ENCODE data around the gene NFIB. TPM values are rescaled to one million over a fixed set of nuclear protein-coding genes. Genes with fewer than 3 reads are reported as not detected.
A peak's percentile ranks its signal among the peaks of the same experiment; 100 is the strongest.

NFIB gene
- total and polyA plus RNA-seq, 5 donors: 22.5 to 143 (median 134) TPM

GRCh38 chr9:14345354-14346230 is 31.7 kb upstream of the NFIB start:
- intact Hi-C loops (cut with DNase I): loop anchor here in 1 of 4 donors (2.0 kb wide), 1 partner anchor 23 kb away; no protein-coding TSS in a partner anchor
- no peak for ATAC-seq
- Histone ChIP-seq H3K27me3 (ENCODE audit: control insufficient read depth, insufficient read depth) (no peaks in the 10 kb centered on the region), H3K9me3 (ENCODE audit: control insufficient read depth, low read length) (no peaks in the 10 kb centered on the region), H3K27ac (ENCODE audit: low read length) (peak overlapping the region; percentile 97), H3K4me3 (ENCODE audit: low read length) (peak overlapping the region; percentile 33), H3K4me1 (ENCODE audit: control insufficient read depth, insufficient read depth, low read length) (peaks cover 9% of the 10 kb centered on the region)
- DNase-seq: peak; percentile 38 to 73 (median 70)
- 55% methylated on average over 45 of the region's 45 CpGs for WGBS

DNA sequence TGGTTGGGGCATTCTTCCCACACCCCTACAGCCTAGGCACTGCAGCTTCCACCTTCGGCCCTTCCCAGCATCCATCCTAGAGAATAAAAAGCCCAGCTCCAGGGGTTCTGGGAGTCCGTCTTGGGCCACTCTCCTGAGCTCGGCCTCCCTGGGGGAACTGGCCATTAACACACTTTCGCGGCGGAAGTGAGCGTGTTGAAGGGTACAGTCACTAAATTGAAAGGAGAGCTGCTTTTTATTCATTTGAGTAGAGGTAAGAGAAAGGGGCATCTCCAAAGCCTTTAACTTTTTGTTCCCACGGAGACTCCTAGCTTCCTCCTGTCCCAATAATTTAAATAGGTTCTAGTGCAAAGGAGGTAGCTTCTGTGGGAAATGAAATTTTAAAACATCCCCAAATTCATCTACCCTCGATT is 31.0 kb upstream of the NFIB start:
- no peaks in the 10 kb centered on the region for H3K9me3 ChIP-seq (ENCODE audit: control insufficient read depth, low read length)
- H3K4me1 ChIP-seq (ENCODE audit: control insufficient read depth, insufficient read depth, low read length): peaks cover 9% of the 10 kb centered on the region
- H3K4me3 ChIP-seq (ENCODE audit: low read length): no peak overlapping the region
- DNase-seq (peak; percentile 34 to 67 (median 64)), ATAC-seq (no peak)
- 60% methylated on average over 9 of the region's 9 CpGs for WGBS
- intact Hi-C loops (cut with DNase I): no loop called here
- H3K27me3 ChIP-seq (ENCODE audit: control insufficient read depth, insufficient read depth): no peaks in the 10 kb centered on the region
- peak overlapping the region; percentile 37 for H3K27ac ChIP-seq (ENCODE audit: low read length)

- 12% methylated on average over 6 of the region's 6 CpGs for WGBS
Observed at GRCh38 chr9:14344053-14344524, 30.1 kb upstream of the NFIB start.

GRCh38 chr9:14343261-14344031 is 29.5 kb upstream of the NFIB start:
- 28% methylated on average over 5 of the region's 5 CpGs for WGBS
- Histone ChIP-seq H3K9me3 (ENCODE audit: control insufficient read depth, low read length) (no peaks in the 10 kb centered on the region), H3K27me3 (ENCODE audit: control insufficient read depth, insufficient read depth) (no peaks in the 10 kb centered on the region), H3K4me1 (ENCODE audit: control insufficient read depth, insufficient read depth, low read length) (peaks cover 9% of the 10 kb centered on the region), H3K27ac (ENCODE audit: low read length) (peak overlapping the region; percentile 48), H3K4me3 (ENCODE audit: low read length) (peak overlapping the region; percentile 45)
- DNase-seq (peak; percentile 28 to 58 (median 52)), ATAC-seq (no peak)
- intact Hi-C loops (cut with DNase I): no loop called here

More at GRCh38 chr9:14344053-14344524, 30.1 kb upstream of the NFIB start:
- peak overlapping the region; percentile 45 for H3K4me3 ChIP-seq (ENCODE audit: low read length)
- no peaks in the 10 kb centered on the region for H3K9me3 ChIP-seq (ENCODE audit: control insufficient read depth, low read length)
- H3K27me3 ChIP-seq (ENCODE audit: control insufficient read depth, insufficient read depth): no peaks in the 10 kb centered on the region
- DNase-seq: peak; percentile 53 to 87 (median 85)
- peaks cover 9% of the 10 kb centered on the region for H3K4me1 ChIP-seq (ENCODE audit: control insufficient read depth, insufficient read depth, low read length)
- ATAC-seq: no peak
- H3K27ac ChIP-seq (ENCODE audit: low read length): peak overlapping the region; percentile 92
- intact Hi-C loops (cut with DNase I): no loop called here

- Histone ChIP-seq H3K4me1 (ENCODE audit: control insufficient read depth, insufficient read depth, low read length) (peaks cover 9% of the 10 kb centered on the region), H3K27me3 (ENCODE audit: control insufficient read depth, insufficient read depth) (no peaks in the 10 kb centered on the region), H3K4me3 (ENCODE audit: low read length) (no peak overlapping the region), H3K9me3 (ENCODE audit: control insufficient read depth, low read length) (no peaks in the 10 kb centered on the region), H3K27ac (ENCODE audit: low read length) (no peak overlapping the region)
- ATAC-seq (no peak), DNase-seq (no peak)
- intact Hi-C loops (cut with DNase I): no loop called here
- 80% methylated on average over 4 of the region's 4 CpGs for WGBS
Observed at GRCh38 chr9:14342736-14343135, 28.8 kb upstream of the NFIB start.

- DNase-seq (peak in 1 of 3 donors; percentile 68), ATAC-seq (peak in 1 of 2 donors; percentile 69)
- intact Hi-C loops (cut with DNase I): no loop called here
- Histone ChIP-seq H3K4me3 (ENCODE audit: low read length) (no peak overlapping the region), H3K4me1 (ENCODE audit: control insufficient read depth, insufficient read depth, low read length) (peaks cover 9% of the 10 kb centered on the region), H3K9me3 (ENCODE audit: control insufficient read depth, low read length) (no peaks in the 10 kb centered on the region), H3K27ac (ENCODE audit: low read length) (peak overlapping the region; percentile 61), H3K27me3 (ENCODE audit: control insufficient read depth, insufficient read depth) (no peaks in the 10 kb centered on the region)
- 42% methylated on average over 6 of the region's 6 CpGs for WGBS
Observed at GRCh38 chr9:14341437-14342122, 27.6 kb upstream of the NFIB start.

DNA sequence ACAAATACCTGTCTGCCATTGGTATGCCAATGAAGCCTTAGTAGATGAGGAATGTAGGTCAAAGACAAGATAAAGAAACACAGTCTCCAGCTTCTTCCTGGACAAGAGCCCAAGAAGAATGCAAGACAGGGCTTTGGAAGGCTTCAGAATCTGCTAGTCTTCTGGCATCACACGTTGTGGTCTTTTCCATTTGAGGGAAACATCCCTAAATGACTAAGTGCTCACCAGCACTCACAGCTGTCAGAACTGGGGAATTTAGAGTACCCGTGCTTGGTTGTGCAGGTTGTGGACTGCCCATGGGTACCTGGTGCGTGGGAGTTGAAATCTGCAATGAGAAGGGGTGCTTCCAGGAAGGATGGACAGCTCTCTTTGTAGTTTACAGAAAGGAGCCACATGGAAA is 27.1 kb upstream of the NFIB start:
- peak overlapping the region; percentile 61 for H3K27ac ChIP-seq (ENCODE audit: low read length)
- DNase-seq (no peak), ATAC-seq (no peak)
- H3K27me3 ChIP-seq (ENCODE audit: control insufficient read depth, insufficient read depth): no peaks in the 10 kb centered on the region
- H3K4me3 ChIP-seq (ENCODE audit: low read length): no peak overlapping the region
- H3K4me1 ChIP-seq (ENCODE audit: control insufficient read depth, insufficient read depth, low read length): peaks cover 9% of the 10 kb centered on the region
- intact Hi-C loops (cut with DNase I): no loop called here
- no peaks in the 10 kb centered on the region for H3K9me3 ChIP-seq (ENCODE audit: control insufficient read depth, low read length)
- WGBS: 69% methylated on average over 3 of the region's 3 CpGs

GRCh38 chr9:14340219-14340873 is 26.4 kb upstream of the NFIB start:
- DNase-seq: no peak
- intact Hi-C loops (cut with DNase I): no loop called here
- H3K27me3 ChIP-seq (ENCODE audit: control insufficient read depth, insufficient read depth): no peaks in the 10 kb centered on the region
- H3K9me3 ChIP-seq (ENCODE audit: control insufficient read depth, low read length): no peaks in the 10 kb centered on the region
- no peak overlapping the region for H3K4me3 ChIP-seq (ENCODE audit: low read length)
- H3K4me1 ChIP-seq (ENCODE audit: control insufficient read depth, insufficient read depth, low read length): peaks cover 9% of the 10 kb centered on the region
- no peak overlapping the region for H3K27ac ChIP-seq (ENCODE audit: low read length)
- WGBS: 69% methylated on average over 8 of the region's 8 CpGs
- no peak for ATAC-seq

GRCh38 chr9:14339746-14340145 is 25.8 kb upstream of the NFIB start:
- ATAC-seq (no peak), DNase-seq (no peak)
- Histone ChIP-seq H3K4me1 (ENCODE audit: control insufficient read depth, insufficient read depth, low read length) (peaks cover 9% of the 10 kb centered on the region), H3K27me3 (ENCODE audit: control insufficient read depth, insufficient read depth) (no peaks in the 10 kb centered on the region), H3K9me3 (ENCODE audit: control insufficient read depth, low read length) (no peaks in the 10 kb centered on the region), H3K27ac (ENCODE audit: low read length) (no peak overlapping the region), H3K4me3 (ENCODE audit: low read length) (no peak overlapping the region)
- intact Hi-C loops (cut with DNase I): no loop called here
- WGBS: 92% methylated on average over 2 of the region's 2 CpGs

- no peak for DNase-seq
- no peak for ATAC-seq
- Histone ChIP-seq H3K9me3 (ENCODE audit: control insufficient read depth, low read length) (no peaks in the 10 kb centered on the region), H3K4me1 (ENCODE audit: control insufficient read depth, insufficient read depth, low read length) (peaks cover 8% of the 10 kb centered on the region), H3K4me3 (ENCODE audit: low read length) (no peak overlapping the region), H3K27me3 (ENCODE audit: control insufficient read depth, insufficient read depth) (no peaks in the 10 kb centered on the region), H3K27ac (ENCODE audit: low read length) (no peak overlapping the region)
- intact Hi-C loops (cut with DNase I): no loop called here
- WGBS: 65% methylated on average over 4 of the region's 4 CpGs
Observed at GRCh38 chr9:14337615-14338014, 23.7 kb upstream of the NFIB start.
